HFFc6 (cell line): Measurements from ENCODE around the gene SHKBP1. TPM values are rescaled to one million over a fixed set of nuclear protein-coding genes. Genes with fewer than 3 reads are reported as not detected.

Experiments used
- DNase-seq: peaks from one replicate; pipeline ENCODE4 v3.0.0-alpha.2; 2018
- H3K27ac Mint-ChIP-seq: 2 replicates; pipeline ENCODE4 v1.8.0; 2020; ENCODE audit warnings: mild to moderate bottlenecking, mixed read lengths
- H3K27me3 Mint-ChIP-seq: 2 replicates; pipeline ENCODE4 v1.8.0; 2021; ENCODE audit warnings: mild to moderate bottlenecking, moderate library complexity, mixed read lengths; ENCODE audit not compliant: insufficient read depth
- H3K36me3 Mint-ChIP-seq: 2 replicates; pipeline ENCODE4 v1.8.0; 2021; ENCODE audit warnings: low read depth, mixed read lengths
- H3K4me1 Mint-ChIP-seq: 2 replicates; pipeline ENCODE4 v1.8.0; 2020; ENCODE audit warnings: low read depth, mixed read lengths
- H3K4me3 Mint-ChIP-seq: 2 replicates; pipeline ENCODE4 v1.8.0; 2020; ENCODE audit warnings: mild to moderate bottlenecking, moderate library complexity, mixed read lengths
- H3K9me3 Mint-ChIP-seq: 2 replicates; pipeline ENCODE4 v1.8.0; 2020; ENCODE audit warnings: mild to moderate bottlenecking, mixed read lengths
- CTCF ChIP-seq: fragments of 200-600 bp; sonication (generic); IDR thresholded peaks from 2 replicates; pipeline ENCODE4 v1.5.0; 2021; ENCODE audit warnings: antibody characterized with exemption, mild to moderate bottlenecking
- total RNA-seq, 6 experiments: library from RNA; stranded (reverse); fragmentation: NEBNext Ultra II Directional; extraction: Animal tissue kit (Norgen Biotek cat#: 25700); gene quantifications; 2 replicates in 1 of 6; 3 replicates in 5 of 6; pipeline ENCODE4 v1.2.3, GENCODE V29; 2021

The SHKBP1 gene
- total RNA-seq, 6 experiments from 2014 or later: 58.5 to 95.2 (median 83.0) TPM

GRCh38 chr19:40613690-40614621 lies 37.3 kb downstream of the SHKBP1 start:
- peak; percentile 68 for DNase-seq
- Mint-ChIP-seq H3K4me1 (peaks cover 28% of the 10 kb centered on the region), H3K27ac (peak overlapping the region; percentile 94), H3K4me3 (peak overlapping the region; percentile 91), H3K27me3 (peaks cover 1% of the 10 kb centered on the region; the same call in 1 of the 2 replicates), H3K9me3 (no peaks in the 10 kb centered on the region), H3K36me3 (peaks cover under 1% of the 10 kb centered on the region; the same call in 1 of the 2 replicates)
- no peak for TF ChIP-seq CTCF

DNA sequence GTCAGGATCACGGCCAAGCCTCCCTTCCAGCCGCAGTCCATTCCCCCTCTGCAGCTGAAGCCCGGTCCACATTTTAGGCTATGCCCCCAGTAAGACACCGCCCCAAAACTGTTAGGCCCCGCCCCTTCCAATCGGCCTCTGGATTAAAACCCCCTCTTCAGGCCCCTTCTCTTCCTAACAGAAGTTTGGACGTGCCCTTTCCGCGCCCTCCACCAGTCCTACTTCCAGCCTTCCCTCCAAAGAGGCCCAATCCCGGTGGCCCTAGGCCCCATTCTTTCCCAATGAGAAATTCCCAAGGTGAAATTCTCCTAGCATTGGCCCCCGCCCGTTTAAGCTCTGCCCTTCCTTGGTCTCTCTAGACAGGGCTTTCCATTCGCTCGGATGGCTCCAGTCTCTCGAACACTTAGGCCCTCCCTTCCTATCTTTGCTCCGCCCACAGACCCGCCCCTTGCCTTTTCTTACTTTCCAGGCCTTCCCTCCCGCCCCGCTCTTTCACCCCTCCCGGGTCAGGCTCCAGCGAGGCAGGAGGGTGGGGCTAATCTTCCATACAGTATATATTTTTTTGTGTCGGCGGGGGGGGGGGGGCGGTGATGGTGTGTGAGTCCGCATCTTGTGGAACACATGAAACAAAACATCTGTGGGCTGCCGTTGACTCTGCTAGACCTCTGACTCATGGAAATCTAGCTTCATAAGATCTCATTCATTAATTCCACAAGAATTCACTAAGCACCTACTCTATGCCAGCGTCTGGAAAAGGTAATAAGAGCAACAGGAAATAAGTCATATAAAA lies 38.1 kb downstream of the SHKBP1 start:
- Mint-ChIP-seq H3K4me3 (peak overlapping the region; percentile 91), H3K27ac (peak overlapping the region; percentile 94), H3K9me3 (no peaks in the 10 kb centered on the region), H3K27me3 (peaks cover 1% of the 10 kb centered on the region), H3K4me1 (peaks cover 28% of the 10 kb centered on the region), H3K36me3 (peaks cover 9% of the 10 kb centered on the region)
- TF ChIP-seq CTCF: no peak
- DNase-seq: peak; percentile 93

DNA sequence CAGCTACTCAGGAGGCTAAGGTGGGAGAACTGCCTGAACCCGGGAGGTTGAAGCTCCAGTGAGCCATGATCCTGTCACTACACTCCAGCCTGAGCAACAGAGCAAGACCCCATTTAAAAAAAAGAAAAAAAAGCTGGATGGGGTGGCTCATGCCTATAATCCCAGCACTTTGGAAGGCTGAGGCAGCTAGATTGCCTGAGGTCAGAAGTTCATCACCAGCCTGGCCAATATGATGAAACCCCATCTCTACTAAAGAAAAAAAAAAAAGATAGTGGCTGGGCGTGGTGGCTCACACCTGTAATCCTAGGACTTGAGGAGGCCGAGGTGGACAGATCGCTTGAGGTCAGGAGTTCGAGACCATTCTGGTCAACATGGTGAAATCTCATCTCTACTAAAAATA lies 39.5 kb downstream of the SHKBP1 start:
- H3K4me1 Mint-ChIP-seq: peaks cover 18% of the 10 kb centered on the region
- peak overlapping the region; percentile 94; the same call in 1 of the 2 replicates for H3K27ac Mint-ChIP-seq
- peaks cover 14% of the 10 kb centered on the region for H3K36me3 Mint-ChIP-seq
- no peaks in the 10 kb centered on the region for H3K9me3 Mint-ChIP-seq
- peaks cover 1% of the 10 kb centered on the region for H3K27me3 Mint-ChIP-seq
- H3K4me3 Mint-ChIP-seq: no peak overlapping the region
- DNase-seq: no peak
- no peak for TF ChIP-seq CTCF

DNA sequence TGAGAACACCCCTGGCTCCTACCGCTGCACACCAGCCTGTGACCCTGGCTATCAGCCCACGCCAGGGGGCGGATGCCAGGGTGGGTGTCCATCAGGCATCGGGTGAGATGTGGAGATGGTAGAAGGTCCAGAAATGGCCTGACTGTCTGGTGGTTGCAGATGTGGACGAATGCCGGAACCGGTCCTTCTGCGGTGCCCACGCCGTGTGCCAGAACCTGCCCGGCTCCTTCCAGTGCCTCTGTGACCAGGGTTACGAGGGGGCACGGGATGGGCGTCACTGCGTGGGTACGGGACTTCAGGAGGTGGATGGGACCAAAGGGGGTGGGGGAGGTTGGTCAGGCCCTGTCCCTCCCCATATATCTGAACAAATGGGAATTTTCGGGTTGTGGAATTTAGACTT lies 40.3 kb downstream of the SHKBP1 start:
- TF ChIP-seq CTCF: no peak
- Mint-ChIP-seq H3K36me3 (peaks cover 19% of the 10 kb centered on the region), H3K27me3 (peaks cover 1% of the 10 kb centered on the region), H3K4me1 (peaks cover 17% of the 10 kb centered on the region), H3K27ac (no peak overlapping the region), H3K9me3 (no peaks in the 10 kb centered on the region), H3K4me3 (no peak overlapping the region)
- DNase-seq: no peak

DNA sequence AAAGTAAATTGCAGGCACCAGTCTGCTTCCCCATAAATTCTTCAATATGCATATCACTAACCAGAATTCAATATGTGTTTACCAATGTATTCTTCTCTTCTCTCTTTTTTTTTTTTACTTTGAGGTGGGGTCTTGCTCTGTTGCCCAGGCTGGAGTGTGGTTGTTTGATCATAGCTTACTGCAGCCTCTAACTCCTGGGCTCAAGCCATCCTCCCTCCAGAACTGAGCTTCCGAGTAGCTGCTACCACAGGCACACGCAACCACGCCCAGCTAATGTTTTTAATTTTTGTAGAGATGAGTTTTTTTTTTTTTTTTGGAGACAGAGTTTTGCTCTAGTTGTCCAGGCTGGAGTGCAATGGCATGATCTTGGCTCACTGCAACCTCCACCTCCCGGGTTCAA lies 41.3 kb downstream of the SHKBP1 start:
- peaks cover 17% of the 10 kb centered on the region for H3K4me1 Mint-ChIP-seq
- peaks cover 1% of the 10 kb centered on the region for H3K27me3 Mint-ChIP-seq
- no peaks in the 10 kb centered on the region for H3K9me3 Mint-ChIP-seq
- H3K36me3 Mint-ChIP-seq: peaks cover 21% of the 10 kb centered on the region
- no peak for TF ChIP-seq CTCF
- H3K27ac Mint-ChIP-seq: no peak overlapping the region
- DNase-seq: no peak
- H3K4me3 Mint-ChIP-seq: no peak overlapping the region
